22Rv1 (cell line): ENCODE results near the gene TSPAN10.

Source experiments
- CTCF ChIP-seq: fragments of 450-650 bp; IDR thresholded peaks from 2 replicates; pipeline ENCODE4 v1.5.1; 2017; ENCODE audit warnings: mild to moderate bottlenecking
- ZFX ChIP-seq: fragments of 450-650 bp; IDR thresholded peaks from 2 replicates; pipeline ENCODE4 v1.6.1; 2017; ENCODE audit warnings: antibody characterized with exemption, borderline replicate concordance

GRCh38 chr17:81648707-81649085 lies 11.7 kb downstream of the TSPAN10 start:
- TF ChIP-seq CTCF = no peak
- no peak for TF ChIP-seq ZFX
